Chondrocyte (in vitro differentiated cells): ENCODE data around the gene MAP3K8. TPM values are rescaled to one million over a fixed set of nuclear protein-coding genes. Genes with fewer than 3 reads are reported as not detected.
A peak's percentile ranks its signal among the peaks of the same experiment; 100 is the strongest.

Experiments
- DNase-seq: peaks from one replicate; pipeline ENCODE4 v3.0.0; 2021; ENCODE audit warnings: mixed read lengths, low spot score
- H3K27ac Mint-ChIP-seq: one replicate; pipeline ENCODE4 v1.8.0; 2021; ENCODE audit warnings: mild to moderate bottlenecking, moderate library complexity, mixed read lengths; ENCODE audit not compliant: unreplicated experiment
- H3K27me3 Mint-ChIP-seq: 2 replicates; pipeline ENCODE4 v1.8.0; 2021; ENCODE audit warnings: low read depth, mixed read lengths
- H3K36me3 Mint-ChIP-seq: 2 replicates; pipeline ENCODE4 v1.8.0; 2021; ENCODE audit warnings: low read depth, mixed read lengths
- H3K4me1 Mint-ChIP-seq: 2 replicates; pipeline ENCODE4 v1.8.0; 2021; ENCODE audit warnings: low read depth, mild to moderate bottlenecking, mixed read lengths
- H3K4me3 Mint-ChIP-seq: one replicate; pipeline ENCODE4 v1.8.0; 2021; ENCODE audit warnings: mild to moderate bottlenecking, moderate library complexity, mixed read lengths; ENCODE audit not compliant: unreplicated experiment
- H3K9me3 Mint-ChIP-seq: 2 replicates; pipeline ENCODE4 v1.8.0; 2021; ENCODE audit warnings: low read depth, mixed read lengths
- total RNA-seq: library from RNA; stranded (reverse); gene quantifications from 3 replicates; pipeline ENCODE4 v1.2.1, GENCODE V29; 2021
- TF ChIP-seq, protein P1 (sequence below): fragments of 200-600 bp; sonication (generic); IDR thresholded peaks from 2 replicates; pipeline ENCODE4 v1.5.0; 2021; ENCODE audit warnings: antibody characterized with exemption, mild to moderate bottlenecking, moderate library complexity

MAP3K8 gene
- total RNA-seq, 1 donor from 2014 or later: 9.4 TPM

DNA sequence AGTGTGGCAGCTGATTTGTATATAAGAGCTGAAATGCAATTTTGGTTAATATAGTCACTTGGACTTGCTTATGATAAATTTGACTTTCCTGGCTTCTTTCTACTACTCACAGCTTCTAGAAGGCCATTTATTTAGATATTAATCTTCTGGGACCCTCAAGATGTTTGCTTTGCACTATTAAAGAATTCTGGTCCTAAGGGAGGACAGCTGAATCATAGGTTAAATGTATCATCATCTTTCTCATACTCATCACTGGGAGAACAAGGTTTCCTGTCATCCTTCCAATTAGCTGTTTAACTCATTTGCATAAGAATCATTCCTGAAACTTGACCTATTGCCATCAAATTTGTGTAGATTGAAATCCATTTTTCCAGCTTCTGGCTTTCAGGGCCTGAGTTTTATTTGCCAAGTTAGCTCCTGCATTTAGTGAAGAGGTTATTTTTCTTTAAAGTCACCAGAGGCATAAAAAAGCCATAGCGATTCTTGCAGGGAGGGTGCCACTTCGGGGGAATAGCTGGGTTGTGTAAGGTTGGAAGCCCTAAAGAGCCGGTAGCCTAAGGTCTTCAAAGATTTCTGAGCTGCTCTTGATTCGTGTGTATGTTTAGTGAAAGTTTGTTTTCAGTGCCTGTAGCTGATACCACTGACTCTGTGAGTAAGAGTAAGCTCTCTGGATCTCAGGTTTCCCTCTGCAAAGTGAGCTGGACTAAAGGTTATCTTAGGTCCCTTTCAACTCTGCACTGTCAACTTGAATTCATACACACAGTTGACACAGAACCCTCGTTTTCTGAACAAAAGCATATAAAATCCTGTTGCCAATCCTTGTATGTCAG lies 4.3 kb downstream of the MAP3K8 start:
- peak overlapping the region; percentile 82 for H3K4me3 Mint-ChIP-seq
- peaks cover 46% of the 10 kb centered on the region for H3K4me1 Mint-ChIP-seq
- DNase-seq: no peak

DNA sequence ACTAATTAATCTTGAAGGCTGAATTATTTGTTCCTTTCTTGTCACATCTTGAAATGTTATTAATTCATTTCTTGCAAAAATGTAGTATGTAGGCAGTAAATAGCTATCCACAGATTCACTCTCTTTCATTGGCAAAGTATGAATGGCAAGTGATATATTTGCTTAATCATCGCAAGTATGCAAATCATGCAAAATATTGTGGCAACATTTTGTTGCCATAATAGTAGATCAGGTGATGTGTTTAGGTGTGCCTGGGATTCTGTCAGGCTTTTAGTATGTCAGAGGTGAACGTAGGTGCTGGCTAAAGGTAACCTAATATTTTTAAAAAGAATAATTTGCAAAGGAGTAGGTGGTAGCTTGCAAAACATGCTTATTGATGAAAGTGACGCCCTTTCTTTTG lies 5.9 kb downstream of the MAP3K8 start:
- Mint-ChIP-seq H3K27ac (no peak overlapping the region), H3K4me3 (no peak overlapping the region), H3K36me3 (peaks cover 20% of the 10 kb centered on the region), H3K27me3 (no peaks in the 10 kb centered on the region), H3K4me1 (peaks cover 50% of the 10 kb centered on the region), H3K9me3 (no peaks in the 10 kb centered on the region)
- DNase-seq: no peak
- TF ChIP-seq, protein P1, sequence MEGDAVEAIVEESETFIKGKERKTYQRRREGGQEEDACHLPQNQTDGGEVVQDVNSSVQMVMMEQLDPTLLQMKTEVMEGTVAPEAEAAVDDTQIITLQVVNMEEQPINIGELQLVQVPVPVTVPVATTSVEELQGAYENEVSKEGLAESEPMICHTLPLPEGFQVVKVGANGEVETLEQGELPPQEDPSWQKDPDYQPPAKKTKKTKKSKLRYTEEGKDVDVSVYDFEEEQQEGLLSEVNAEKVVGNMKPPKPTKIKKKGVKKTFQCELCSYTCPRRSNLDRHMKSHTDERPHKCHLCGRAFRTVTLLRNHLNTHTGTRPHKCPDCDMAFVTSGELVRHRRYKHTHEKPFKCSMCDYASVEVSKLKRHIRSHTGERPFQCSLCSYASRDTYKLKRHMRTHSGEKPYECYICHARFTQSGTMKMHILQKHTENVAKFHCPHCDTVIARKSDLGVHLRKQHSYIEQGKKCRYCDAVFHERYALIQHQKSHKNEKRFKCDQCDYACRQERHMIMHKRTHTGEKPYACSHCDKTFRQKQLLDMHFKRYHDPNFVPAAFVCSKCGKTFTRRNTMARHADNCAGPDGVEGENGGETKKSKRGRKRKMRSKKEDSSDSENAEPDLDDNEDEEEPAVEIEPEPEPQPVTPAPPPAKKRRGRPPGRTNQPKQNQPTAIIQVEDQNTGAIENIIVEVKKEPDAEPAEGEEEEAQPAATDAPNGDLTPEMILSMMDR: no peak

More for the DNA sequence above, 4.3 kb downstream of the MAP3K8 start:
- Mint-ChIP-seq H3K27ac (peak overlapping the region; percentile 93), H3K27me3 (no peaks in the 10 kb centered on the region), H3K36me3 (peaks cover 16% of the 10 kb centered on the region), H3K9me3 (no peaks in the 10 kb centered on the region)
- TF ChIP-seq, protein P1: no peak

DNA sequence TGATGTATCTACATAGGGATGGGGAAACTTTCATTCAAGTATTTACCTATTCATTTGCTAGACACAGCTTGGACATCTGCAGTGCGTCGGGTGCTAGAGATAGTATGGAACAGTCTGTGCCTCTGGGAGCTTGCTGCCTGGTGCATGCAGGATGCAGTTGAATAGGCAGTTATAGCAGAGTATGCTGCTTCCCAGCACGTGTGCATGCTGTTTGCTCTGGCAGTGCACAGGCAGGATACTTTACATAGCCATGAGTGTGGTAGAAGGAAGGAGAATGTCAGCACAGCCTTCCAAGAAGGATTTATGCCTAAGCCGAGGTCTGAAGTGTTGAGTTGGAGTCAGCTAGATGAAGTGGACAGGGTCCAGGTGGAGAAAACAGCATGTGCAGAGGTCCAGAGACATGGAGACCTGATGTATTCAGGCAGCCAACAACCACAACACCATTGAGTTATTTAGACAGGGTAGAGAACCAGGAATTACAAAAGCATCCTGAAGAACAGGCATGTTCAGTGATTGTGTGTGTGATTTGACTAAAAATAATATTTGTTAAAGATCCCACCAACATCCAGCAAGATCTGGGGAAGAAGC lies 8.1 kb downstream of the MAP3K8 start:
- DNase-seq: no peak
- Mint-ChIP-seq H3K4me3 (no peak overlapping the region), H3K4me1 (peaks cover 41% of the 10 kb centered on the region), H3K9me3 (no peaks in the 10 kb centered on the region), H3K36me3 (peaks cover 20% of the 10 kb centered on the region), H3K27ac (no peak overlapping the region), H3K27me3 (no peaks in the 10 kb centered on the region)
- TF ChIP-seq, protein P1: no peak

DNA sequence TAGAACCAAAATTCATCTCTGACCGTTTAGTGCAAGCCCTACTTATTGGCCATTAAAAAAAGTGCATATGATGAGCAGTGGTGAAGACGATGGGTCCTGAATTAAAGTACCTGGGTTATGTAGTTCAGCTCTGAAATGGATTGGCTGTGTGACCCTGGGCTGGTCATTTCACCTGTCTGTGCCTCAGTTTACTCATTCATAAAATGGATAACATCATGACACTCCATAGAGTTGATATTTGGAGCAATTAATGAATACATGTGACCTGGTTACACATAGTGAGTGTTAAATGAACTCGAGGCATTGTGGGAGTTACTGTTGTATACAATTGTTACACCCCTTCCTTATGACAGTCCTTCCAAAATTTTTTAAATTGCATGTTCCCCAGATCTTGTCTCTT lies 9.1 kb downstream of the MAP3K8 start:
- peaks cover 32% of the 10 kb centered on the region for H3K4me1 Mint-ChIP-seq
- no peak overlapping the region for H3K4me3 Mint-ChIP-seq
- no peak for DNase-seq
- H3K36me3 Mint-ChIP-seq: peaks cover 25% of the 10 kb centered on the region
- H3K9me3 Mint-ChIP-seq: no peaks in the 10 kb centered on the region
- TF ChIP-seq, protein P1: no peak
- H3K27ac Mint-ChIP-seq: no peak overlapping the region
- no peaks in the 10 kb centered on the region for H3K27me3 Mint-ChIP-seq

DNA sequence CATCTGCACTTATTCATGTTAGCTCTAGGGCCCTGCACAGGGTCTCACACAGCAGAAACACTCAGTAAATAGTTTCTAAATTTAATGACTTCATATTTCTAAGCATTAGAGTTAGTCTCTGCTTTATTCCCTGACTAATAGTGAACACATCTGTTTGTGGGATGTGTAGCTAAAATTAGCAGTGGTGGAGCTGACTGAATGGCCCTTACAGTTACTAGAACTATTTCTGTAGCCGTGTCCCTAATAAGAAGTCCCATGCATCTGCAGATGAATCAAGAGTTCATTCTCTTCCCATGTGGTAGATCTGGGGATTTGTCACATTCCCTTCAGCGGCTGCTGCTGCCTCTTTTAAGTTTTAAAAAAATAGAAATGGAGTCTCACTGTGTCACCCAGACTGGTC lies 11.7 kb downstream of the MAP3K8 start:
- no peak for DNase-seq
- Mint-ChIP-seq H3K9me3 (no peaks in the 10 kb centered on the region), H3K27me3 (no peaks in the 10 kb centered on the region), H3K36me3 (peaks cover 30% of the 10 kb centered on the region), H3K27ac (peak overlapping the region; percentile 79), H3K4me3 (no peak overlapping the region), H3K4me1 (peaks cover 19% of the 10 kb centered on the region)
- TF ChIP-seq, protein P1: no peak
